ENCODE data around the gene RAB17.

The RAB17 gene

DNA sequence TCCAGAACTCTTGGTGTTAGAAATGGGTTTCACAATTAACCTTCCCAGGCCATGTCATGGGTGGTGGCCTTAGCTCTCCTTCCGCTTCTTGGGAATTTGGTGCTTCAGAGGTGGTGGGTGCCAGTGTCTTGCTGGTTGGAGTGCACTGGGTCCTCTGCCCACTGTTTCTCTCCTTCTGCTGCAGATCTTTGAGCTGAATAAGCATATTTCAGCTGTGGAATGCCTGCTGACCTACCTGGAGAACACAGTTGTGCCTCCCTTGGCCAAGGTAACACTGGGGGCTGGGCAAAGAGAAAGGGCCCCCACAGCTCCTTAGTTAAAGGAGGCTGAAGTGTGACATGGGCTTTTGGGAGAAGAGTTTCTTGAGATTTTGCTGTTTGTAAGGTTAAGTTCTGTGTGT, 56.2 kb downstream of the RAB17 start:
- no peak for DNase-seq

DNA sequence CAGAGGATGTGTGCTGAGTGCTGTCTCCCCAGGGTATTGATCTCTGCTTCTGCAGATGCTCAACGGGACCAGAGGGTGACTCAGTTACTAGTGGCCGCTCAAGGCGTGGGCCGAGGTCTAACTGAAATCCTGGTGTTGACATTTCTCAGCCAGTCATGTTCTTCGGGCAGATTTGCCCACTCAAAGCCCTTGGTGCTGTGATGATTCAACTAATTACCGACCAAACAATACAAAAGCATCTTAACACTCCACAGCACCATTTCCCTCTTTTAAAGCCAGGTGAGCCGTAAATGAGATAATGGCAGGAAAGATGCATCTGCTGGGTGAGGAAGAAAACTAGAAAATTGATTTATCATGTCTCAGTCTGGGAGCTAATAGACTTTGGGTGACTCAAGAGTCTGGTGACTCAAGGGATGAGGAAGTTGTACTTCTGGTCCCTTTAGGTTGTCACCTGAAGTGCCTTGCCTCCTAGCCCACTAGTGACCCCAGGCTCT, 56.8 kb downstream of the RAB17 start:
- no peak for DNase-seq

DNA sequence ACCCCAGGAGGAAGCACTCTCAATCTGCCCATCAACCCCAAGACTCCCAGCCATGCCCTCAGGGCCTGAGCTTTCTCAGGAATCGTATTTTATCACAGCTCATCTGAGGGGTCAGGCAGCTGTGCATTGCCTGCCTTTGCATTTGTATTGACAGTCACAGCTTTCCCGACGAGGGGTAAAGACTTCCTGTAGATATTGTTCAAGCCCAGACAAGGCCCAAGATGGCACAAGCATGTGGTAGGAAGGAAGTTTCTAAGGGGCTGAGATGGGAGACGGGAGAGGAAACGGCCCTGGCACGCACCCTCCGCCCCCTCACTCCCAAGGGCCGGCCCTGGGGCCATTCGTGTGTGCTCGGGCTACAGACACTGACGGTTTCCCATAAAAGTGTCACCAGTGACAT, 58.4 kb downstream of the RAB17 start:
- no peak for DNase-seq

DNA sequence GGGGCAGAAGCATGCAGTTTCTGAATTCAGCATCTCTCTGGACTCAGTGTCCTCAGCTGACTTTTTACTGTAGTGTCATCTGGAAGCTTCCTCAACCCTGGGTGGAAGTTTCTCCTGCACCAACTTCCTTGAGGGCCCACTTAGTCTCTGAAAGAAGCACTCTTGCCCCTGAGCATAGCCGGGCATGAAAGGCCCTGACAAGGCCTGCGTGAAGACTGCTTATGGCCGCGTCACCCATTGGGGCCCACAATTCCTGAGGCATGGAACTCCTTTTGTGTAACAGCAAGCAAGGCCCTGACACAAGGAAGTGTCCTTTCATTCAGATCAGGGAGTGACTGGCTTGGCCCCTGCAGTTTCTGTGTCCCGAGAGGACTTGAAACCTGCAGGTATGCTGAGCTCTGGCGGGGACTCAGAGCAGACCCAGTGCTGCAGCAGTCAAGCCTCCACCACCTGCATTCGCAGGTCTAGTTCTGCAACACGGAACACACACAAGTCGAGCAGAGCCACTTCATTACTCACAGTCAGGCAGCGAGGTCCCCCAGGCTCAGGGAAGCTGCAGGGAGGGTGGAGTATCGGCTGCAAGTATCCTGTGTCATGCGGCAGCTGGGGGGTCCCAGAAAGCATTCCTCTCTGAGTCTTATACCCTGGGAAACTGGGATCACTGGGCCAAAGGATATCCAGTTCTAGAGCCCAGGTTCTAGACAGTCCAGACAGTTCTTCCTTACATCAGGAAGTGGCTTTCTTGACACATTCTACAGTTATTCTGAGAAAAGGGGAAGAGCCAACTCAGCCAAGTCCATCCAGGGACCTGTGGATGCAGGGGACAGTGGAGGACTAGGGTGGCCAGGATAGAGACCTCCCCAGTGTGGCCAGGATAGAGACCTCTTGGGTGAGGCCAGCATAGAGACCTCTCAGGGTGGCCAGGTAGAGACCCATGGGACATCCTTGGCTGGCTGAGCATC, 59.8 kb downstream of the RAB17 start:
- no peak for DNase-seq

DNA sequence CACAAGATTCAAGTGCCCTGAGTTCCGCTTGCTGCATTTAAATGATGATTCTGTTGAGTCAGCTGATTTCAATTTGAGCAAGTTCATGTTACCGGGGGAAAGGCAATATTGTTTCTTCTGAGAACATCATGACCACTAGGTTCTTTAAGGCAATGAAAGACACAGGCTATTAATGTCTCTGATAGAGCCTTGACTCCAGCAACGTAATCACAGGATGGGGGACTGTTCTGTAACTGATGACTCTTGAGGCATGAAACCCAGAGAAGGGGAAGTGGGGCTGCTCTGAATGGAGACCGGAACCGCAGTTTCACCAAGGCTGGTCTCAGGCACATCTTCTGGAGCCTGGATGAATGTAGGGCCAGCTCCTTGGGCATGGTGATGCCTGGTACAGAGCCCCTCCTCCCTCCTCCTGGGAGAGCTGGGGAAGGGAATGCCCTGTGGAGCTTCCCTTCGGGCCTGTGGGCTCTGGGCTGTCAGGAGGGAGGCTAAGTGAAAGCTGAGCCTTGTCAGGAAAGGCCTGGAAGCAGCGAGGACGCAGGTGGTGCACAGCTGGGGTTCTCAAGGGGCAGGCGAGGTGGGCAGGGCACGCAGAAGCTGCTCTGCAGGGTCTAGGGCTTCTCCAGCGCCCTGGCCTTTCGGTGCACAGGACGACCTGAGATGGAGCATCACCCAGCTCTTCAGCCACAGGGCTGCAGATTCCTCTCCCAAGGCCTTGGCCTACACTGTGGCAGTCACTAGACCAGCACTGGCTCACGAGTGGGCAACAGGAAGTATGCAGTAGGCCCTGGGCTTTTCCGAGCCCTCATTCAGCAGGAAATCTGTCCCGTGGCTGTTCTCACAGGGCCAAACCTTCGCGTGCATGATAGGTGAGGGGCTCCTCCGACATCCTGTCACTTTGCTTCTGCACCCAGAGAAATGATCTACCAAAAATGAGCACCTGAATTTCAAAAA, 60.8 kb downstream of the RAB17 start:
- no peak for DNase-seq

DNA sequence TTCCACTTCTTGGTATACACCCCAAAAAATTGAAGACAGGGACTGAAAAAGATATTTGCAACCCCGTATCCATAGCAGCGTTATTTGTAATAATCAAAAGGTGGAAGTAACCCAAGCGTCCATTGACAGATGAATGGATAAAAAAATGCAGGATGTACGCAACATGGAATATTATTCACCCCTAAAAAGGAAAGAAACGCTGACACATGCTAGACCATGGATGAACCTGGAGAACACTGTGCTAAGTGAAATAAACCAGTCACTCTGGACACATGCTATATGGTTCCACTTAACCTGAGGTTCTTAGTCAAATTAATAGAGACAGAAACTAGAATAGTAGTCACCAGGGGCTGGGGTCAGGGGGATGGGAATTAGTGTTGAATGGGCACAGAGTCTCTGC, 62.8 kb downstream of the RAB17 start:
- DNase-seq, result no peak

DNA sequence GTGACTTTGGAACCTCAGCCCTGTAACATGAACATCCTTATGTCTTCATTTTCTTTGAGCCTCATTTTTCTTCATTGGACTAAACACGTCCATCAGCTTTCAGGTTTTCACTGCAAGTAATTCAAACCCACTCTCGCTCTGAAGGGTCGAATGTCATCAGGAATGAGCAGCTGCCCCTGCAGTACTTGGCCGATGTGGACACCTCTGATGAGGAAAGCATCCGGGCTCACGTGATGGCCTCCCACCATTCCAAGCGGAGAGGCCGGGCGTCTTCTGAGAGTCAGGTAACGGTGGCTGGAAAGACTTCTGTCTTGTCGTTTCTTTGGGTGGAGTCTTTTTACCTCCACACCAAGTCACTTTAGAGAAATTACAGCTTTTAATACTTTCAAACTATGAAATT, 63.3 kb downstream of the RAB17 start:
- no peak for DNase-seq

DNA sequence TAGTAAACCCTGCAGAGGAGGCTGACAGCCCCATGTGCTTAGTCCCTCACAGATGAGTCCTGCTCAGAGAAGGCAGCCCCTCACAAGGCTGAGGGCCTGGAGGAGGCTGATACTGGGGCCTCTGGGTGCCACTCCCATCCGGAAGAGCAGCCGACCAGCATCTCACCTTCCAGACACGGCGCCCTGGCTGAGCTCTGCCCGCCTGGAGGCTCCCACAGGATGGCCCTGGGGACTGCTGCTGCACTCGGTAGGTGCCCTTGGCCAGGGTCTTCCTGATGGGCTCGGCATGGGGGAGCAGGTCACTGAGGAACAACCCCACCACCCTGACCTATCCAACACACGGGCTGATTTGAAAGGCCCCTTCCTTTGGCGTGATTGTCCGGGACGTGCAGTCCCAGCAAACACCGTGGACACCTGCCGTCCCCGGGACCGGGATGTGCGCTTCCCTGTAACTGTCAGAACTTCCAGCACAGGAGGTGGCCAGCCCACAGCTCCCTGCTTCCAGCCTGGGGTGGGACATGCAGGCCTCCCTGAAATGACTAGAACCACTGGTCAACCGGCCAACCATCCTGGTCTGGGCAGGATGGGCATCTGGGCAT, 64.9 kb downstream of the RAB17 start:
- no peak for DNase-seq

DNA sequence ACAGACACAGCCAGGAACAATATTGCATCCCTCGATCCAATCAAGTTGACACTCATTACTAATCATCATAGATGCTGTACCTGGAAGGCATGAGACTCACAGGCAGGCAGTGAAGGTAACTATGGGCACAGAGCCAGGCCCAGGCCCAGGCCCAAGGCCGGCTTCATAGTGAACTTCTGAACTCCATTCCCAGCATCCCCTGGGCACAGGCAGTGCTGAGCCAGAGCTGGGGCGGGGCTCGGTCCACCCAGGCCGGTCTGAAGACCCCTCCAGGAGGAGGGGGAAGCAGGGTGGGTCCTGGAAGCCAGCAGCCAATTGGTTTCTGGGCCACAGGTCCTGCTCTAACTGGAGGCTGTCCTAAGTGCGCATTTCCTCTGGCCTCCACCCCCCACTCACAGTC, 65.9 kb downstream of the RAB17 start:
- DNase-seq, result no peak

Data from SHP77 treated with DMSO at 0.1 percent for 48 hours (cell line).